H9 (cell line): ENCODE measurements around the gene SHROOM1. TPM values are rescaled to one million over a fixed set of nuclear protein-coding genes. Genes with fewer than 3 reads are reported as not detected.

Experiments used
- DNase-seq: peaks from one replicate; pipeline ENCODE4 v3.0.0-alpha.2; 2017
- H2AFZ ChIP-seq: one replicate; pipeline ENCODE4 v1.6.1; 2013; ENCODE audit warnings: mild to moderate bottlenecking, low read length, control low read depth, moderate library complexity
- H2AK5ac ChIP-seq: 2 replicates; pipeline ENCODE4 v1.6.1; 2013; ENCODE audit warnings: low read length, control low read depth, mixed read lengths; ENCODE audit not compliant: insufficient read length
- H2BK120ac ChIP-seq: one replicate; pipeline ENCODE4 v1.6.1; 2013; ENCODE audit warnings: low read depth, mild to moderate bottlenecking, low read length, control low read depth, inconsistent platforms; ENCODE audit not compliant: poor library complexity, severe bottlenecking
- H2BK12ac ChIP-seq: 2 replicates; pipeline ENCODE4 v1.6.1; 2013; ENCODE audit warnings: low read length, control low read depth, mixed read lengths, low read depth; ENCODE audit not compliant: insufficient read length
- H2BK15ac ChIP-seq: 2 replicates; pipeline ENCODE4 v1.6.1; 2013; ENCODE audit warnings: low read depth, low read length, control low read depth
- H2BK20ac ChIP-seq: one replicate; pipeline ENCODE4 v1.6.1; 2013; ENCODE audit warnings: low read depth, mild to moderate bottlenecking, low read length, control low read depth, inconsistent platforms; ENCODE audit not compliant: poor library complexity, severe bottlenecking
- H2BK5ac ChIP-seq: 2 replicates; pipeline ENCODE4 v1.6.1; 2013; ENCODE audit warnings: low read length, control low read depth, mixed read lengths; ENCODE audit not compliant: insufficient read length
- H3K14ac ChIP-seq: 2 replicates; pipeline ENCODE4 v1.6.1; 2013; ENCODE audit warnings: low read length, control low read depth; ENCODE audit not compliant: insufficient read depth
- H3K18ac ChIP-seq: 2 replicates; pipeline ENCODE4 v1.6.1; 2013; ENCODE audit warnings: low read depth, mild to moderate bottlenecking, mixed read lengths, low read length, control low read depth; ENCODE audit not compliant: insufficient read length
- H3K23ac ChIP-seq: 2 replicates; pipeline ENCODE4 v1.6.1; 2013; ENCODE audit warnings: low read length, control low read depth, mixed read lengths, low read depth; ENCODE audit not compliant: insufficient read length
- H3K23me2 ChIP-seq: 2 replicates; pipeline ENCODE4 v1.6.1; 2013; ENCODE audit warnings: low read depth, mild to moderate bottlenecking, mixed read lengths, low read length, control low read depth; ENCODE audit not compliant: insufficient read length, poor library complexity, severe bottlenecking
- H3K27ac ChIP-seq: 2 replicates; pipeline ENCODE4 v1.5.1; 2013; ENCODE audit warnings: low read length, control low read depth, mixed read lengths, low read depth; ENCODE audit not compliant: insufficient read length
- H3K27me3 ChIP-seq: 2 replicates; pipeline ENCODE4 v1.6.1; 2013; ENCODE audit warnings: low read length, control low read depth, inconsistent platforms; ENCODE audit not compliant: insufficient read depth
- H3K4ac ChIP-seq: 2 replicates; pipeline ENCODE4 v1.6.1; 2013; ENCODE audit warnings: low read depth, mild to moderate bottlenecking, control low read depth, inconsistent platforms, low read length, moderate library complexity
- H3K4me1 ChIP-seq: 2 replicates; pipeline ENCODE4 v1.6.1; 2013; ENCODE audit warnings: low read length, control low read depth, inconsistent platforms; ENCODE audit not compliant: insufficient read depth
- H3K4me2 ChIP-seq: 2 replicates; pipeline ENCODE4 v1.6.1; 2013; ENCODE audit warnings: low read length, control low read depth, mixed read lengths; ENCODE audit not compliant: insufficient read length, insufficient read depth
- H3K56ac ChIP-seq: 2 replicates; pipeline ENCODE4 v1.6.1; 2013; ENCODE audit warnings: low read depth, mild to moderate bottlenecking, mixed read lengths, low read length, control low read depth; ENCODE audit not compliant: insufficient read length
- H3K79me1 ChIP-seq: 2 replicates; pipeline ENCODE4 v1.6.1; 2013; ENCODE audit warnings: low read depth, mild to moderate bottlenecking, moderate library complexity, low read length, control low read depth, inconsistent platforms; ENCODE audit not compliant: insufficient read depth, poor library complexity, severe bottlenecking
- H3K79me2 ChIP-seq: 2 replicates; pipeline ENCODE4 v1.6.1; 2013; ENCODE audit warnings: low read length, control low read depth, inconsistent platforms; ENCODE audit not compliant: insufficient read depth
- H3K9ac ChIP-seq: 2 replicates; pipeline ENCODE4 v1.6.1; 2013; ENCODE audit warnings: low read length, control low read depth, mixed read lengths; ENCODE audit not compliant: insufficient read length; ENCODE audit errors: extremely low read depth
- H3K9me3 ChIP-seq: one replicate; pipeline ENCODE4 v1.6.1; 2013; ENCODE audit warnings: low read depth, low read length, inconsistent platforms; ENCODE audit not compliant: control insufficient read depth
- H3T11ph ChIP-seq: one replicate; pipeline ENCODE4 v1.6.1; 2013; ENCODE audit warnings: mild to moderate bottlenecking, low read length, control low read depth, inconsistent platforms
- H4K20me1 ChIP-seq: one replicate; pipeline ENCODE4 v1.6.1; 2013; ENCODE audit not compliant: control insufficient read depth, insufficient read length, insufficient read depth
- H4K5ac ChIP-seq: 2 replicates; pipeline ENCODE4 v1.6.1; 2013; ENCODE audit warnings: low read depth, mild to moderate bottlenecking, mixed read lengths, low read length, control low read depth; ENCODE audit not compliant: insufficient read length
- H4K8ac ChIP-seq: replicated peaks from 2 replicates; pipeline ENCODE4 v1.6.1; 2013; ENCODE audit warnings: low read length, control low read depth, mixed read lengths, low read depth; ENCODE audit not compliant: insufficient read length
- H4K91ac ChIP-seq: 2 replicates; pipeline ENCODE4 v1.6.1; 2013; ENCODE audit warnings: low read depth, mild to moderate bottlenecking, moderate library complexity, mixed read lengths, low read length, control low read depth; ENCODE audit not compliant: insufficient read length
- H3K27ac Mint-ChIP-seq, 3 experiments: 2 replicates in 2 of 3; 3 replicates in 1 of 3; pipeline ENCODE4 v1.8.0; 2020 to 2021; ENCODE audit warnings: mixed read lengths in 3 of 3, mild to moderate bottlenecking in 1 of 3, moderate library complexity in 1 of 3
- H3K27me3 Mint-ChIP-seq: 2 replicates; pipeline ENCODE4 v1.8.0; 2021; ENCODE audit warnings: low read depth, mild to moderate bottlenecking, moderate library complexity, mixed read lengths
- H3K36me3 Mint-ChIP-seq, 3 experiments: 2 replicates in 2 of 3; 3 replicates in 1 of 3; pipeline ENCODE4 v1.8.0; 2020 to 2021; ENCODE audit warnings: low read depth in 3 of 3, mixed read lengths in 3 of 3; ENCODE audit not compliant: insufficient read depth in 1 of 3
- H3K4me1 Mint-ChIP-seq, 2 experiments: 2 replicates each; pipeline ENCODE4 v1.8.0; 2020; ENCODE audit warnings: mixed read lengths in 2 of 2
- H3K4me3 Mint-ChIP-seq, 2 experiments: 2 replicates in 1 of 2; 3 replicates in 1 of 2; pipeline ENCODE4 v1.8.0; 2020 to 2021; ENCODE audit warnings: mild to moderate bottlenecking in 2 of 2, mixed read lengths in 2 of 2, moderate library complexity in 1 of 2
- H3K9me3 Mint-ChIP-seq, 2 experiments: 2 replicates in 1 of 2; 3 replicates in 1 of 2; pipeline ENCODE4 v1.8.0; 2020; ENCODE audit warnings: mild to moderate bottlenecking in 2 of 2, mixed read lengths in 2 of 2, moderate library complexity in 1 of 2
- CTCF ChIP-seq: fragments of 200-600 bp; sonication (generic); conservative IDR thresholded peaks from 3 replicates; pipeline ENCODE4 v1.8.0; 2021; ENCODE audit warnings: antibody characterized with exemption, mild to moderate bottlenecking
- WGBS: extraction: QIAGEN DNeasy Blood & Tissue Kit; methylation state at CpG from one replicate; pipeline ENCODE4 v1.1.7; 2013; ENCODE audit warnings: missing lambda C conversion rate, low lambda C conversion rate, mixed read lengths; ENCODE audit not compliant: insufficient read length; ENCODE audit errors: extremely low coverage; 5-methylcytosine and 5-hydroxymethylcytosine counted together
- total RNA-seq: library from RNA; stranded (reverse); gene quantifications from 2 replicates; pipeline ENCODE4 v1.2.1, GENCODE V29; 2021

SHROOM1 gene
- total RNA-seq, 1 experiment from 2014 or later = 7.0 TPM

GRCh38 chr5:132812781-132813598 is 17.5 kb downstream of the SHROOM1 start, which contains the start of gene SOWAHA:
TSS of gene SOWAHA (plus strand) at chr5:132813302. CDS start at chr5:132813622, 320 bp downstream.
- Histone ChIP-seq H4K5ac (no peak within 1 kb of the TSS), H3K9me3 (no peaks in the 10 kb centered on the region), H4K8ac (no peak within 1 kb of the TSS), H3K27ac (no peak within 1 kb of the TSS), H3K18ac (no peak within 1 kb of the TSS), H2BK15ac (no peak within 1 kb of the TSS), H3K9ac (no peak within 1 kb of the TSS), H3K23ac (no peak within 1 kb of the TSS), H3T11ph (no peak within 1 kb of the TSS), H3K4ac (no peak within 1 kb of the TSS), H3K27me3 (peaks cover 32% of the 10 kb centered on the region), H3K79me1 (no peaks in the 10 kb centered on the region), H3K4me1 (no peaks in the 10 kb centered on the region), H2AFZ (no peak within 1 kb of the TSS), H4K20me1 (no peaks in the 10 kb centered on the region), H2BK20ac (no peak within 1 kb of the TSS), H2BK5ac (no peak within 1 kb of the TSS), H2BK12ac (no peak within 1 kb of the TSS), H3K79me2 (no peaks in the 10 kb centered on the region), H2BK120ac (no peak within 1 kb of the TSS), H4K91ac (no peak within 1 kb of the TSS), H3K14ac (no peak within 1 kb of the TSS), H3K56ac (no peak within 1 kb of the TSS), H2AK5ac (no peak within 1 kb of the TSS), H3K4me2 (peak within 1 kb of the TSS; percentile 15), H3K23me2 (no peaks in the 10 kb centered on the region)
- no peak within 1 kb of the TSS for H3K27ac Mint-ChIP-seq
- H3K27me3 Mint-ChIP-seq = peaks cover 81% of the 10 kb centered on the region
- peak; percentile 55 for DNase-seq
- TF ChIP-seq CTCF = no peak
- peaks cover 0 to 4% (median 0%) of the 10 kb centered on the region in 3 experiments; a peak in 3 of 7 replicates for H3K36me3 Mint-ChIP-seq
- no CpG with 5 or more reads among the region's 68 CpGs for WGBS
- H3K9me3 Mint-ChIP-seq = peaks cover 0 to 4% of the 10 kb centered on the region in 2 experiments; a peak in 3 of 5 replicates
- peak within 1 kb of the TSS; percentile 54 to 79 for H3K4me3 Mint-ChIP-seq
- H3K4me1 Mint-ChIP-seq = peaks cover 4 to 14% of the 10 kb centered on the region in 2 experiments
